ENCODE measurements around the gene PPTC7.
"Not testable (repeated sequence)": the region's sequence is repeated elsewhere in the genome, so short reads cannot be mapped to it uniquely, and the experiment has no call there.

The PPTC7 gene

DNA sequence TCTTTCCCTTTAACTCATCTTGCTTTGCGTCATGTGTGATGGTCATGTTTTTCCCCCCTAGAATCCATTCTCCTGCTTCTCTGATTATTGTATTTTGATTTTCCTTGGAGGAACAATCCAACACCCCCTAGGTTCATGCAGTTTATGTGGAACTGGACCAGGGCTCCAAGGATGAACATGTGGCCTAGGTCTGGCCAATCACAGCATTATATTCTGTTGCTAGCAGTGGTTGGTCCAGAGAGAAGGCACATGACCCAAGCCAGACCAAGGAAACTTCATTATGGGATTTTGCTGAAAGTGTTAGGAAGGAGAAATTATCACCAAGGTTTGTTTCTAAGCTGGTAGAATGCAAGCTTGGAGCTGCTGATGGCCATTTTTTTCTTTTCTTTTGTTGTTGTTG, 6.9 kb upstream of the PPTC7 start:
- H2AFZ ChIP-seq (ENCODE audit: low read depth): no peak overlapping the region
- TF ChIP-seq, protein P1, sequence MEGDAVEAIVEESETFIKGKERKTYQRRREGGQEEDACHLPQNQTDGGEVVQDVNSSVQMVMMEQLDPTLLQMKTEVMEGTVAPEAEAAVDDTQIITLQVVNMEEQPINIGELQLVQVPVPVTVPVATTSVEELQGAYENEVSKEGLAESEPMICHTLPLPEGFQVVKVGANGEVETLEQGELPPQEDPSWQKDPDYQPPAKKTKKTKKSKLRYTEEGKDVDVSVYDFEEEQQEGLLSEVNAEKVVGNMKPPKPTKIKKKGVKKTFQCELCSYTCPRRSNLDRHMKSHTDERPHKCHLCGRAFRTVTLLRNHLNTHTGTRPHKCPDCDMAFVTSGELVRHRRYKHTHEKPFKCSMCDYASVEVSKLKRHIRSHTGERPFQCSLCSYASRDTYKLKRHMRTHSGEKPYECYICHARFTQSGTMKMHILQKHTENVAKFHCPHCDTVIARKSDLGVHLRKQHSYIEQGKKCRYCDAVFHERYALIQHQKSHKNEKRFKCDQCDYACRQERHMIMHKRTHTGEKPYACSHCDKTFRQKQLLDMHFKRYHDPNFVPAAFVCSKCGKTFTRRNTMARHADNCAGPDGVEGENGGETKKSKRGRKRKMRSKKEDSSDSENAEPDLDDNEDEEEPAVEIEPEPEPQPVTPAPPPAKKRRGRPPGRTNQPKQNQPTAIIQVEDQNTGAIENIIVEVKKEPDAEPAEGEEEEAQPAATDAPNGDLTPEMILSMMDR (conservative IDR thresholded peaks at IDR 0.05; ENCODE audit: low read depth, low read length): no peak
- no peak overlapping the region for H3K4me2 ChIP-seq
- H3K9ac ChIP-seq: no peak overlapping the region
- H3K4me3 ChIP-seq (IDR thresholded peaks at IDR 0.05; ENCODE audit: insufficient read depth, low read depth, low read length): no peak overlapping the region
- H3K36me3 ChIP-seq (ENCODE audit: insufficient read depth): no peaks in the 10 kb centered on the region
- H3K27me3 ChIP-seq (ENCODE audit: insufficient read depth, low read depth): no peaks in the 10 kb centered on the region
- peaks cover 11% of the 10 kb centered on the region for H3K4me1 ChIP-seq (ENCODE audit: low read depth, poor library complexity, severe bottlenecking)
- no peaks in the 10 kb centered on the region for H4K20me1 ChIP-seq (ENCODE audit: insufficient read depth)
- H3K79me2 ChIP-seq (ENCODE audit: insufficient read depth, low read depth): no peaks in the 10 kb centered on the region
- H3K27ac ChIP-seq: no peak overlapping the region

DNA sequence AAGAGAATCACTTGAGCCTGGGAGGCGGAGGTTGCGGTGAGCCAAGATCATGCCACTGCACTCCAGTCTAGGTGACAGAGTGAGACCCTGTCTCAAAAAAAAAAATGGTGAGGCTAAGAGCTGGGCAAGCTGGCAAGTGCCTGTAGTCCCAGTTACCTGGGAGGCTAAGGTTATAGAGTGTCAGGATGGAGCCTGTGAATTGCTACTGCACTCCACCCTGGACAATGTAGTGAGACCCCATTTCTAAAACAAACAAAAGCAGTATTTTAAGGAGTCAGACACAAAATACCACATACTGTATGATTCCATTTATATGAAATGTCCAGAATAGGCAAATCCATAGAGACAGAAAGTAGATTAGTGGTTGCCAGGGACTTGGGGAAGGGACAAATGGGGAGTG, 4.0 kb upstream of the PPTC7 start:
- not testable (repeated sequence) for H3K36me3 ChIP-seq (ENCODE audit: insufficient read depth); H4K20me1 ChIP-seq (ENCODE audit: insufficient read depth); H3K4me2 ChIP-seq; H3K9ac ChIP-seq; H3K79me2 ChIP-seq (ENCODE audit: insufficient read depth, low read depth); H3K4me3 ChIP-seq (IDR thresholded peaks at IDR 0.05; ENCODE audit: insufficient read depth, low read depth, low read length); H3K27me3 ChIP-seq (ENCODE audit: insufficient read depth, low read depth); H2AFZ ChIP-seq (ENCODE audit: low read depth); H3K27ac ChIP-seq
- H3K4me1 ChIP-seq (ENCODE audit: low read depth, poor library complexity, severe bottlenecking): peaks cover 17% of the 10 kb centered on the region

DNA sequence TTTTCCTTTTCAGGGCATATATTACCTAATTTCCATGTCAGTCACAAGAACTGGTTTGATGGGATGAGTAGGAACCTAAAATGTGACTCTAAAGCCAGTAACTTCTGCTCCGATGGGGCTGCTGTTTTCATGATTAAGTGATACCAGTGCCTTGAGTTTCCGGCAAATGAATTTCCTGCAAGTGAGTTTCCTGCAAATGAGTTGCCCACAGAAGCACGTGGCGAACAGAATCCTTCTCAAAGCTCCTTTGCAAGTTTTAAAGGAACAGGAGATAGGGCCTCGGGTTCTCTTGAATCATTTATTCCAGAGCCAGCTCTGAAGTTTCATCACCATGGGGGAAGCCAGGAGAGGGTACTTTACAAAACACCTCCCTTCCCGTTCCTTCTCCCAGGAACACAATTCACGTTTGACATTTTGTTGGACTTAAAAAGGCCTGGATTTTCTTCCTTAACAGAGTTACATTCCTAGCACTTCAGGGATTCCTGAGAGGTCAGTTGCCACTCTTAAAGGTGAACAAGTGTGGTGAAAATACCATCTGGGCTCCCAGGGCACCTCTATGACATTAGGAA, 2.2 kb upstream of the PPTC7 start:
- no peak overlapping the region for H3K4me3 ChIP-seq (IDR thresholded peaks at IDR 0.05; ENCODE audit: insufficient read depth, low read depth, low read length)
- H3K27ac ChIP-seq: no peak overlapping the region
- TF ChIP-seq, protein P1 (conservative IDR thresholded peaks at IDR 0.05; ENCODE audit: low read depth, low read length): no peak
- H3K4me1 ChIP-seq (ENCODE audit: low read depth, poor library complexity, severe bottlenecking): peaks cover 12% of the 10 kb centered on the region
- no peaks in the 10 kb centered on the region for H3K27me3 ChIP-seq (ENCODE audit: insufficient read depth, low read depth)
- H3K9ac ChIP-seq: no peak overlapping the region
- H4K20me1 ChIP-seq (ENCODE audit: insufficient read depth): no peaks in the 10 kb centered on the region; the same call in 1 of the 2 replicates
- H3K36me3 ChIP-seq (ENCODE audit: insufficient read depth): no peaks in the 10 kb centered on the region
- no peak overlapping the region for H2AFZ ChIP-seq (ENCODE audit: low read depth)
- peaks cover 24% of the 10 kb centered on the region for H3K79me2 ChIP-seq (ENCODE audit: insufficient read depth, low read depth)
- no peak overlapping the region for H3K4me2 ChIP-seq

DNA sequence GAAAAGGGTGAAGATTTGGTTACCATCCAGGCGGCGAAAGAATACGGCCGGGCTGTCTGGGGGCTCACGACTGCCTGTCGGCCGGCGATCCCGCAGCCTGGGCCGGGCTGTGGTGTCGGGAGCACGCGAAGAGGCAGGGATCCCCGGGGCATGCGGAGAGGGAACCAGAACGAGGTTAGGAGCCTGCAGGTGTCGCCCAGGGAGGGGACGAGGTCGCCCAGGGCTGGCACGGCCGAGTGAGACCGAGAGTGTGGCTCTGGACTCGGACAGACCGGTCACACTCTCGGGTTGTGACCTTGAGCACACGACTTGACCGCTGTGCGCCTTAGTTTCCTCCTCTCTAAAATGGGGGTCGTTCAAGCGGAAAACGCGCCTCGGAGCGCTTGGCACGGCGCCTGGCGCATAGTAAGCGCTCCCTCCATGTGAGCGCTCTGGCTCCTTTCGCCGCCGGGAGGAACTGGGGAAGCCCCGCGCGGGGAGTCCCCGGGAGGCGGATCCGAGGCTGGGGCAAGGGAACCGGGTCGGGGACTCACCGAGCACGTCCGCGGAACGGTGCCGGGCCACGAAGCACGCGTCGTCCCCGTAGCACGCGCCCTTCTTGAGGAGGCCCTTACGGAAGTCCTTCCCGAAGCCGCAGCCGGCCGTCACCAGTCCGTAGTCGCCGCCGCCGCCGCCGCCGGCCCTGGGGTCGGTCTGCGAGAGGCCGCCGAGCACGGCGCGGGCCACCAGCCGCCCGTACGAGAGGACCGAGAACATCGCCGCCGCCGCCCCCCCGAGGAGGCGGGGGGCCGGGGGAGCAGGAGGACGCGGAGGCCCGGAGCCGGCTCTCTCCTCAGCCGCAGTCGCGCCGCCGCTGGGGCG, 612 bp downstream of the PPTC7 start:
- peak overlapping the region; percentile 80; the same call in 1 of the 2 replicates for H3K4me2 ChIP-seq
- H3K27me3 ChIP-seq (ENCODE audit: insufficient read depth, low read depth): no peaks in the 10 kb centered on the region
- H3K9ac ChIP-seq: peak overlapping the region; percentile 73
- TF ChIP-seq, protein P1 (conservative IDR thresholded peaks at IDR 0.05; ENCODE audit: low read depth, low read length): no peak
- no peak overlapping the region for H3K4me3 ChIP-seq (IDR thresholded peaks at IDR 0.05; ENCODE audit: insufficient read depth, low read depth, low read length)
- H3K4me1 ChIP-seq (ENCODE audit: low read depth, poor library complexity, severe bottlenecking): peaks cover 25% of the 10 kb centered on the region
- H3K79me2 ChIP-seq (ENCODE audit: insufficient read depth, low read depth): peaks cover 52% of the 10 kb centered on the region
- H4K20me1 ChIP-seq (ENCODE audit: insufficient read depth): peaks cover 10% of the 10 kb centered on the region
- peak overlapping the region; percentile 59 for H3K27ac ChIP-seq
- no peaks in the 10 kb centered on the region for H3K36me3 ChIP-seq (ENCODE audit: insufficient read depth)
- peak overlapping the region; percentile 55 for H2AFZ ChIP-seq (ENCODE audit: low read depth)

DNA sequence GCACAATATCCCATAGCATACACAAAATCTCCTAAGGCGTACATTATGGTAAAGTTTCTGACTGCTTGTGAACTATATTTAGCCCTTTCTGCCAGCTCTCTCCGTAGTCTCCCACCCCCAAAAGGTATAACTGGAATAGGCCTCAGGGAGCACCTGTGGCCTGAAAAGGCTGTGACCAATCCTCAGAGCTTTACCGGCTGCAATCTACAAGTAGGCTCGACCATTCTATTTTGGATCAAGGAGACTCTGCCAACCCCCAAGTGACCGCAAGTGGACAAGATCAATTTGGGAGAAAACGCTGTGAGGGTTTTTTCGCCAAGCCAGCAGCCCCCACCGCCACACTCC, 1.2 kb downstream of the PPTC7 start:
- H3K4me2 ChIP-seq: peak overlapping the region; percentile 80
- H3K36me3 ChIP-seq (ENCODE audit: insufficient read depth): no peaks in the 10 kb centered on the region
- H3K27me3 ChIP-seq (ENCODE audit: insufficient read depth, low read depth): no peaks in the 10 kb centered on the region
- H4K20me1 ChIP-seq (ENCODE audit: insufficient read depth): peaks cover 12% of the 10 kb centered on the region
- peak overlapping the region; percentile 73; the same call in 1 of the 2 replicates for H3K9ac ChIP-seq
- H3K4me1 ChIP-seq (ENCODE audit: low read depth, poor library complexity, severe bottlenecking): peaks cover 29% of the 10 kb centered on the region
- peak overlapping the region; percentile 59; the same call in 1 of the 2 replicates for H3K27ac ChIP-seq
- peaks cover 57% of the 10 kb centered on the region for H3K79me2 ChIP-seq (ENCODE audit: insufficient read depth, low read depth)
- H3K4me3 ChIP-seq (IDR thresholded peaks at IDR 0.05; ENCODE audit: insufficient read depth, low read depth, low read length): no peak overlapping the region
- TF ChIP-seq, protein P1 (conservative IDR thresholded peaks at IDR 0.05; ENCODE audit: low read depth, low read length): no peak
- no peak overlapping the region for H2AFZ ChIP-seq (ENCODE audit: low read depth)

Measured in KMS-11 (cell line).